NCI-H128 (cell line): ENCODE results near the gene NUP160.
"Not testable (repeated sequence)": the region's sequence is repeated elsewhere in the genome, so short reads cannot be mapped to it uniquely, and the experiment has no call there.

Experiments used
- DNase-seq: peaks from one replicate; lab custom pipeline; 2025; ENCODE audit not compliant: unreplicated experiment; lab: John Stamatoyannopoulos, UW

The NUP160 gene

DNA sequence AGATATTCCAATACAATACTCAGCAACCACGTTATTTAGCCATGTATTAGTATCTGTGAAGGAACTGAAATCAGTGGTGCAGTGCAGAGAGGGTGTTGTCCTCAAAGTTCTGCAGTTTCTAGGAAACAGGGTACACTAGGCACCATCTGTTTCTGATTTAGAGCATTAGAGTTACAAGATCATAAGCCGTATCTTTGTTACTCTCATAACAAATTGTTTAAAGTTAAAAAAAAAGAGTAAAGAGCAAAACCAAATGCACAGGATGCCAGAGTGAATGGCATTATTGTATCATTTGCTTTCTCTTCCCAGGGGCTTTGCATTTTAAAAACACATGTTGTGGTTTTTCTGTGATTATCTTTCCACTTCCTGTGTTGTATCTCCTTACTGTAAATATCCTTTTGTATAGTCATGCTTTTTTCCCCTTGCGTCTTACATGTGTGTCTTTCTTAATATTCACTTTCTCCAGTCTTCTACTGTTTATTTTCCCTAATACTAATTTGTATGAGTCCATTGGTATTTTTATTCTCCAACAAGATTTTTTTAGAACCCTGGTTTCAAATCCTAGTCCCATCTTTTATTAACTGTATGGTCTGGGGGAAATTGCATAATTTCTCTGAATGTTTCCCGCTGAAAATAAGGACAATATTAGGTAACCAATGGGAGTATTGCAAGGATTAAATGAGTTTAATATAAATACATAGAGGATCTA lies 15.2 kb upstream of the NUP160 start:
- no peak for DNase-seq

GRCh38 chr11:47861728-47862127 lies 13.6 kb upstream of the NUP160 start:
- DNase-seq: no peak

DNA sequence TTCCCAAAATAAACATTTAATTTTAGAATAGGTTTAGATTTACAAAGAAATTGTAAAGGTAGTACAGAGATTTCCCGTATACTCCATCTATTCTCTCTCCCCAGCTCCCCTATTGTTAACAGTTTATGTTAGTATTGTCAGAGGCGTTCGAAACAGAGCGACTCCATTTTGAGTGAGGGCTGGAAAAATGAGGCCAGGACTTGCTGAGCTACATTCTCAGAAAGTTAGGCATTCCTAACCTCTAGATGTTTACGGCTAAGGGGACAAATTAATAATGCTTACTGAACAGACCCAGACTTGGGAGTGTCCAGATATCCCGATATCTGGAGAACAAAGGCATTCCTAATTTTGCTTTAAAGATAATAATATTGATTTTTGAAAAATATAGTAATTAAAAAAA lies 12.4 kb upstream of the NUP160 start:
- no peak for DNase-seq

- no peak for DNase-seq
Observed at GRCh38 chr11:47857892-47858543, 9.9 kb upstream of the NUP160 start.

GRCh38 chr11:47857485-47857884 lies 9.3 kb upstream of the NUP160 start:
- DNase-seq: no peak

DNA sequence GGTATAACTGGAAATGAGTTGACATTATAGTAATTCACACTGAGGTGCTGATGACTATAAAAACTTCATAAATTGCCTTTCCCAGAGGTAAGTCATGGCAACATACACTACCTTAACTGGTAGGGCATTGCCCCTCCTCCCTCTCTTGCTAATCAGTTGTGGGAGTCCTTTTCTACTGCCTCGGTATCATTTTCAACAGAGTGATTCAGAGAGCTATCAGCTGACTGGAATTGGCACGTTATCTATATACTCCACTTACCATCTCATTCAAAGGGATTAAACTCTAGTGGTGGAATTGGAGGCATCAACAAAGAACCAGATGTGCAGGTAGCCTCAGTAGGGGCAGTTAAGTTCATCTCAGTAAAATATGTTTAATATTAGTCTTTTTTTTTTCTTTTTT lies 8.0 kb upstream of the NUP160 start:
- DNase-seq: no peak

- DNase-seq: no peak
Observed at GRCh38 chr11:47854667-47855066, 6.5 kb upstream of the NUP160 start.

DNA sequence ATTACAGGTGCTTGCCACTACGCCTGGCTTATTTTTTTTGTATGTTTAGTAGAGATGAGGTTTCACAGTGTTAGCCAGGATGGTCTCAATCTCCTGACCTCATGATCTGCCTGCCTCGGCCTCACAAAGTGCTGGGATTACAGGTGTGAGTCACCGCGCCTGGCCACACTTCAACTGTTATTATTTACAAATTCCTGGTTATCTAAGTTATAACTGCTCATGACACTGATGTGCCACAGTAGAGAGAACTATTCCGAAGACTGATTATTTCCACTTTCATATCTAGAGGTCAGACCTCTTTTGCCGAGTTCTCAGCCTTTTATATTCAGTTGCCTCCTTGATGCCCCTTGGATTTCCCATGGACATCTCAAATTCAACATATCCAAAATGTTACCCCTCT lies 3.9 kb upstream of the NUP160 start:
- DNase-seq: no peak

DNA sequence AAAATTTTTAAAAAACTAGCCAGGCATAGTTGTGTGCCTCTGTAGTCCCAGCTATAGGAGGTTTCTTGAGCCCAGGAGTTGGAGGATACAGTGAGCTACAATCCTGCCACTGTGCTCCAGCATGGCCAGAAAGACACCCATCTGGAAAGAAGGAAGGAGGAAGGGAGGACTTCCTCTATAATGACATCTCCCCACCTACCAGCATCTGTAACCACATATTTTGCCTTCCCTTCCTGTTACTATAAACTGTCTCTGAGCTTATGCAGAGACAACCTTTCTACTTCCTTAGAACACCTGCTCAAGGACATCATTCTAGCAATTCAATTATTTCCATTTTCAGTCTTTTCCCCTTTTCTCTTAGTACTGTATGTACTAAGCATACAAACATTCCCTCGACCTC lies 2.2 kb upstream of the NUP160 start:
- no peak for DNase-seq

DNA sequence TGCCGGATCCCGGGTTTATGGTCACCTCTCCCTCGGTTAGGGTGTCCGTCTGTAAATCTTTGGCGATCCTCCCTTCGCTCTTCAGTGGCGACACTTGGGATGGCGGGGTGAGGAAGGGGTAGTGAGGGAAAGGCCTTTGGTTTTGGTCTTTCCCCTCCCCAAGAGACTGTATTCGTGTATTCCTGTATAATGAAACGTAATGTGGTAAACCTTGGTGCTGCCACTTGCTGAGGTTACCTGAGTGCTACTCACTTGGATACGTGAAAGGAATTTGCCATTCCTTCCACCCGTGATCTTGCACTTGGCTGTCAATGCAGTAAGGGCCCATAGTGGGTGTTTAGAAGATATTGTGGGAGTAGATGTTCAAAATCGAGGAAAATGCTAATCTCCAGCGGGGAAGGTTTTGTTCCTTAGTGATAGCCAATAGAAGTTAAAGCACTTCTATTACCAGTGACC lies 578 bp upstream of the NUP160 start:
- no peak for DNase-seq

GRCh38 chr11:47847537-47847891 lies 636 bp downstream of the NUP160 start:
- DNase-seq: no peak

DNA sequence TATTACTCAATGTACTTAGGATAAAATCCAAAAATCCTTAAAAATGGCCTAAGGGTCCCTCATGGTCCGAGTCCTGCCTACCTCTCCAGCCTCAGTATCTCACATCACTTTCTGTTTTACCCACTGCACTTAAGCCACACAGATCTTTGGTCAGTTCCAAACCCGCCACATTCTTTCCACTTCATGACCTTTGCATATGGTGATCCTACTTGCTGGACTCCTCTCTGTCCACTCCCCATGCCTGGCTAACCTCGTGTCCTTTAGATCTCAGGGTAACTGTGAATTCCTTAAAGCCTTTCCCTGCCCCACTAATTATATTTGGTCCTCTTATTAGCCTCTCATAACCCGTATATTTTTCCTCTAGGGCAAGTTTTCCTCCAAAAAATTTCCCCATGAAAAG lies 1.2 kb downstream of the NUP160 start:
- DNase-seq: no peak

DNA sequence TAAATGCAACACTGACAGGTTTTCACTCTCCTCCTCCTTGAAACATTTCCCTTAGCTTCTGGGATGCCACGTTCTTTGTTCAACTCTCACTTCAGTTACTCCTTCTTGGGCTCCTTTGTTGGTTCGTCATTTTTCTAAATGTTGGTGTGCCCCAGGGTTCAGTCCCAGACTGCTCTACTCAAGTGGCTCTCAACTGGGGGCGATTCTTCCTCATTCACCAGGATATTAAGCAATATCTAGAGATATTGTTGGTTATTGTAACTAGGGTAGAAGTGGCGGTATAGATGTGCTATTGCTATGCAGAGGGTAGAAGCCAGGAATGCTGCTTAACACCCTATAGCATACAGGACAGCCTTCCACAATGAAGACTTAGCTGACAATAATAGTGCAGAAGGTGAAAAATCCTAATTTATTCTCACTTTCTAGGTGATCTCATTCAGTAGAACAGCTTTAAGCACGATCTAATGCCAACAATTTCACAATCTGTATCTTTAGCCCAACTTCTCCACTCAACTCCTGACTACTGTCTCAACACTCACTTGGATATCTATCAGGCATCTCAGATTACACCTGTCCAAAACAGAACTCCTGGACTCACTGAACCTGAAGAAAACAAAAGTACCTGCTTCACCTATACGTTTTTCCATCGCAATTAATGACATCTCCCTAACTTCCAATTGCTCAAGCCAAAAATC lies 4.6 kb downstream of the NUP160 start:
- no peak for DNase-seq

- DNase-seq: no peak
Observed at GRCh38 chr11:47842749-47843148, 5.4 kb downstream of the NUP160 start.

GRCh38 chr11:47837929-47838328 lies 10.2 kb downstream of the NUP160 start:
- DNase-seq: no peak

- DNase-seq: no peak
Observed at GRCh38 chr11:47837292-47837691, 10.9 kb downstream of the NUP160 start.

GRCh38 chr11:47830013-47830412 lies 18.1 kb downstream of the NUP160 start:
- not testable (repeated sequence) for DNase-seq

- no peak for DNase-seq
Observed at GRCh38 chr11:47828284-47828683, 19.9 kb downstream of the NUP160 start.

DNA sequence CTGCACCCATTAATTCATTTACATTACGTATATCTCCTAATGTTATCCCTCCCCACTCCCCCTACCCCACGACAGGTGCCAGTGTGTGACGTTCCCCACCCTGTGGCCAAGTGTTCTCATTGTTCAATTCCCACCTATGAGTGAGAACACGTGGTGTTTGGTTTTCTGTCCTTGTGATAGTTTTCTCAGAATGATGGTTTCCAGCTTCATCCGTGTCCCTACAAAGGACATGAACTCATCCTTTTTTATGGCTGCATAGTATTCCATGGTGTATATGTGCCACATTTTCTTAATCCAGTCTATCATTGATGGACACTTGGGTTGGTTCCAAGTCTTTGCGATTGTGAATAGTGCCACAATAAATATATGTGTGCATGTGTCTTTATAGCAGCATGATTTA lies 25.5 kb downstream of the NUP160 start:
- DNase-seq: not testable (repeated sequence)

DNA sequence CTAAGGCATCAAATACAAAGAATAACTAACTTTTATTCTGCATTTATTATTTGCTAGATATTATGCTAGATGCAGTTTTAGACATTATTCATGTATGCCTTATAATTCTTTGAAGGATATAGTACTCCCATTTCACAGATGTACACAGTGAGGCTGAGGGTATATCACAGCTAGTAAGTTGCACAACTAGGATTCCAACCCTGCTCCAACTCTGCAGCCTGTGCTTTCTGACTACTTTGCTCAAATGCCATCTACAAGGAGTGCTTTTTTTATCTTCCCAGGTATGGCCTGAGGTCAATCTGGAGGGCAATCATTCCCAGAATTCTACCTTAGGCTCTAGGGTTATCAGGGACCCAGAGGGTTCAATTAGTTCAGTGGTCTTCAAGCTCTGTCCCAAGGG lies 28.4 kb downstream of the NUP160 start:
- DNase-seq: no peak

- no peak for DNase-seq
Observed at GRCh38 chr11:47800759-47801158, 47.4 kb downstream of the NUP160 start.

GRCh38 chr11:47797633-47798032 lies 50.5 kb downstream of the NUP160 start:
- DNase-seq: no peak
